CD4-positive, alpha-beta memory T cell (primary cell): ENCODE data around the gene GOLPH3. TPM values are rescaled to one million over a fixed set of nuclear protein-coding genes. Genes with fewer than 3 reads are reported as not detected.
"Not testable (repeated sequence)": the region's sequence is repeated elsewhere in the genome, so short reads cannot be mapped to it uniquely, and the experiment has no call there.

Experiments
- CTCF ChIA-PET: fragments of 350-600 bp; sonication (Branson Sonifier 250); formaldehyde crosslinking; loops from one replicate; lab custom pipeline; 2021; ENCODE audit warnings: inconsistent platforms; ENCODE audit not compliant: partially characterized antibody; lab: Charles Lee
- POLR2A ChIA-PET: fragments of 350-600 bp; sonication (Branson Sonifier 250); formaldehyde crosslinking; loops from one replicate; lab custom pipeline; 2021; ENCODE audit not compliant: partially characterized antibody; lab: Charles Lee
- DNase-seq, 5 donors: peaks; one replicate each; pipeline versions ENCODE4 v3.0.0 to v3.0.0-alpha.2; 2020 to 2022; ENCODE audit warnings: mixed read lengths in 1 of 5
- H3K27ac ChIP-seq: one replicate; pipeline ENCODE4 v1.7.0; 2013; ENCODE audit warnings: low read depth, low read length
- H3K27me3 ChIP-seq: 2 replicates; pipeline ENCODE4 v1.7.0; 2013; ENCODE audit warnings: mild to moderate bottlenecking, low read length, moderate library complexity; ENCODE audit not compliant: insufficient read depth
- H3K36me3 ChIP-seq: 2 replicates; pipeline ENCODE4 v1.7.0; 2013; ENCODE audit warnings: mild to moderate bottlenecking, low read length, moderate library complexity; ENCODE audit not compliant: insufficient read depth
- H3K4me1 ChIP-seq: 2 replicates; pipeline ENCODE4 v1.7.0; 2013; ENCODE audit warnings: mild to moderate bottlenecking, low read length, moderate library complexity; ENCODE audit not compliant: insufficient read depth
- H3K4me3 ChIP-seq, 2 donors: one replicate each; pipeline ENCODE4 v1.7.0; 2013; ENCODE audit warnings: low read length in 2 of 2, mild to moderate bottlenecking in 1 of 2
- H3K9me3 ChIP-seq, 2 donors: one replicate each; pipeline ENCODE4 v1.7.0; 2013; ENCODE audit warnings: low read length in 2 of 2, control low read depth in 1 of 2; ENCODE audit not compliant: control insufficient read depth in 1 of 2
- H3K27ac Mint-ChIP-seq, 7 donors: one replicate each; pipeline ENCODE4 v1.8.0; 2020 to 2021; ENCODE audit warnings: mixed read lengths in 7 of 7, mild to moderate bottlenecking in 6 of 7, inconsistent platforms in 3 of 7, moderate library complexity in 3 of 7
- H3K27me3 Mint-ChIP-seq, 2 donors: one replicate each; pipeline ENCODE4 v1.8.0; 2020 to 2021; ENCODE audit warnings: mixed read lengths in 2 of 2
- H3K36me3 Mint-ChIP-seq, 2 donors: one replicate each; pipeline ENCODE4 v1.8.0; 2020 to 2021; ENCODE audit warnings: mixed read lengths in 2 of 2, inconsistent platforms in 1 of 2, mild to moderate bottlenecking in 1 of 2
- H3K4me1 Mint-ChIP-seq, 4 donors: one replicate each; pipeline ENCODE4 v1.8.0; 2020 to 2021; ENCODE audit warnings: mixed read lengths in 4 of 4, mild to moderate bottlenecking in 1 of 4
- H3K4me3 Mint-ChIP-seq, 8 donors: one replicate each; pipeline ENCODE4 v1.8.0; 2020 to 2021; ENCODE audit warnings: mixed read lengths in 8 of 8, mild to moderate bottlenecking in 7 of 8, moderate library complexity in 6 of 8, inconsistent platforms in 3 of 8
- H3K9me3 Mint-ChIP-seq, 8 donors: one replicate each; pipeline ENCODE4 v1.8.0; 2020 to 2021; ENCODE audit warnings: mixed read lengths in 8 of 8, mild to moderate bottlenecking in 5 of 8, inconsistent platforms in 3 of 8, moderate library complexity in 1 of 8
- intact Hi-C: fragments of 100-400 bp; cut with micrococcal nuclease; formaldehyde crosslinking; loops from one replicate; pipeline ENCODE4 v1.15.1; 2023
- polyA plus RNA-seq, 2 donors: library from polyadenylated mRNA; unstranded; fragments of 300-500 nt; fragmentation: Illumina TruSeq; gene quantifications; one replicate each; pipeline ENCODE4 v1.2.3, GENCODE V29; 2021
- total RNA-seq, 2 experiments: library from RNA; stranded (reverse); gene quantifications; one replicate each; pipeline ENCODE4 v1.2.3, GENCODE V29; 2021

GOLPH3 gene
- total and polyA plus RNA-seq, 4 experiments from 2014 or later, result 67.4 to 107 (median 86.2) TPM

DNA sequence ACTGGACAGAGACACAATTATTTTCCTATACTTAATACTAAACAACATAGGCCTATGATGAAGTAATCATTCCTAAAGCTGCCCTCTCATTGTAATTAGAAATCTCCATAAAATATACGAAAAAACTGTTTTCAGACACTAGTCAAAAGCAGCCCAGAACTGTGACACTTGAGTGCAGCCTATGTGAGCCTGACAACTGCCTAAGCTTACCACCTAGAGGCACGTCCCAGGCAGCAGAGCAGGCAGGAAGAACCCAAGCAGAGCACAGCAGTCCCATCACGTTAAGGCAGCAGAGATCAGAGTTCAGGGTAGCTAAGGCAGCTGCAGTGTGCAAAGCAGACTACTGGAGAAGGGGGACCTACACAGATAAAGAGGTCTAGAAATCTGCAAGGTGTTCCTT lies 46.4 kb downstream of the GOLPH3 start:
- Histone ChIP-seq H3K36me3 (peaks cover 12% of the 10 kb centered on the region), H3K4me1 (peaks cover 6% of the 10 kb centered on the region), H3K9me3 (no peaks in the 10 kb centered on the region), H3K27me3 (no peaks in the 10 kb centered on the region), H3K4me3 (no peak overlapping the region), H3K27ac (no peak overlapping the region)
- intact Hi-C loops, result no loop called here
- Mint-ChIP-seq H3K27ac (peak overlapping the region in 3 of 7 donors; percentile 4 to 30 (median 15)), H3K4me3 (no peak overlapping the region), H3K27me3 (no peaks in the 10 kb centered on the region), H3K36me3 (peaks cover 41 to 63% of the 10 kb centered on the region in 2 donors), H3K4me1 (peaks cover 27 to 65% (median 47%) of the 10 kb centered on the region in 4 donors), H3K9me3 (no peaks in the 10 kb centered on the region)
- POLR2A ChIA-PET, result no interaction called here
- DNase-seq, result no peak
- CTCF ChIA-PET, result interaction anchor here (1.0 to 1.6 kb wide), 2 partner anchors 8 to 35 kb away, joined by 3 read pairs; no protein-coding TSS in a partner anchor

DNA sequence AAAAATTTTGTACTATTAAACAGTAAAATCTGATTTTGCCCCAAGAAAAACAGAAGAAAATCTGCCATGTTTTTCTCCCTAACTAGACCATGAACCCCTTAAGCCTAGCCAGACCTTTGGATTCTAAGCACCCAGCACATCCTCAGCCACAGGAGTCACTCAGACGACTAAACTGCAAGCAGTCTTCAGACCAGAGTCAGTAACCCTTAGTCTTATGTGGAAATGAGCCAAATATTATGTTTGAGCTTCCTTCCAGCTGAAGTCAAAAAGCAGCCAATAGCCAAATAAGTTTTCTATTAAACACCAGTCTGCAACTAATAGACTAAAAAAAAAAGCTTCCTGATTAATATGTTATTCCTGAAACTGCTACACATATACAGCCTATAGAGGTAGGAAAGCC lies 47.4 kb downstream of the GOLPH3 start:
- H3K4me1 ChIP-seq, result peaks cover 6% of the 10 kb centered on the region
- Mint-ChIP-seq H3K4me1 (peaks cover 27 to 66% (median 50%) of the 10 kb centered on the region in 4 donors), H3K27ac (peak overlapping the region in 2 of 7 donors; percentile 29 to 47), H3K9me3 (no peaks in the 10 kb centered on the region), H3K27me3 (no peaks in the 10 kb centered on the region), H3K4me3 (no peak overlapping the region), H3K36me3 (peaks cover 45 to 73% of the 10 kb centered on the region in 2 donors)
- DNase-seq, result no peak
- H3K27me3 ChIP-seq, result no peaks in the 10 kb centered on the region
- peaks cover 12% of the 10 kb centered on the region for H3K36me3 ChIP-seq
- no peaks in the 10 kb centered on the region for H3K9me3 ChIP-seq
- H3K27ac ChIP-seq, result no peak overlapping the region
- ChIA-PET POLR2A (no interaction called here), CTCF (interaction anchor here (0.9 to 1.6 kb wide), 4 partner anchors 9 to 47 kb away, joined by 3 read pairs; partner anchors contain the start of gene GOLPH3)
- intact Hi-C loops, result no loop called here
- H3K4me3 ChIP-seq, result no peak overlapping the region

DNA sequence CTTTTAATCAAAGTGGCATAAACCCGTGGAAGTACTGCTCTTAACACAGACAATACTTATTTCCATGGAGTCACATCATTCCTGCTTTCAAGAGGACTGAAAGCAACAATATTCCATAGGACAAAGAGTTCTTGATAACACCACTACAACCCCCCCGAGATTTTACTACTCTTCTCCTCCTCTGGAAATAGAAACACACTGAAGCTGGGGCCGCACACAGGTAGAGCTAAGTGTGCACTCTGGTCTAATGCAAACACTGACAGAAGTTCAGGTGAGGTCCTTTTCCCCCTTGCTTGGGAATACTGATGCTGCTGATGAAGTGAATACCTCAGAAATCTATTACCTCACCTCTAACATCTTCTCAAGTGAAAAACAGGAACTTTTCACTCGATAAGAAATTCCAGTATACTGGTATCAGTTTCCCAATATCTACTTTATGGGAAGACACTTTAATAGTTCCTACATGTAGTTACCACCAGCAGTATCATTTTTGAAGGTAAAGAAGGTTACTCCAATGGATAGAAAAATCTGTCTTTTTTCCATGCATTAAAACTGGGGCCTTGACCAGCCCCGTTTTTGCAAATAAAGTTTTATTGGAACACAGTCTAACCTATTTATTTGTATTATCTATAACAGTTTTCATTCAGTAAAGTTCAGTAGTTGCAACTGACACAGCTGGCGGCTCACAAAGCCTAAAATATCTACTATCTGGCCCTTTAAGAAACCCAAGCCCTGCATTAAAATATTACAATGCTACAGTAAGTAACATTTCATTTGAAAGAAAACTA lies 50.0 kb downstream of the GOLPH3 start:
- H3K27ac Mint-ChIP-seq, result peak overlapping the region in 4 of 7 donors; percentile 6 to 77 (median 42)
- POLR2A ChIA-PET, result interaction anchor here (1.1 kb wide), 1 partner anchor 50 kb away, joined by 3 read pairs; the partner anchor contains the start of gene GOLPH3
- no peak for DNase-seq
- H3K4me1 Mint-ChIP-seq, result peaks cover 20 to 54% (median 39%) of the 10 kb centered on the region in 4 donors
- peaks cover 43 to 76% of the 10 kb centered on the region in 2 donors for H3K36me3 Mint-ChIP-seq
- no peak overlapping the region for H3K27ac ChIP-seq
- no peak overlapping the region for H3K4me3 Mint-ChIP-seq
- intact Hi-C loops, result no loop called here
- no peaks in the 10 kb centered on the region for H3K27me3 Mint-ChIP-seq
- no peaks in the 10 kb centered on the region for H3K4me1 ChIP-seq
- H3K9me3 ChIP-seq, result no peaks in the 10 kb centered on the region
- peaks cover 18% of the 10 kb centered on the region for H3K36me3 ChIP-seq
- H3K9me3 Mint-ChIP-seq, result peaks cover 0 to 3% (median 0%) of the 10 kb centered on the region in 8 donors
- CTCF ChIA-PET, result no interaction called here
- no peak overlapping the region for H3K4me3 ChIP-seq
- H3K27me3 ChIP-seq, result no peaks in the 10 kb centered on the region

DNA sequence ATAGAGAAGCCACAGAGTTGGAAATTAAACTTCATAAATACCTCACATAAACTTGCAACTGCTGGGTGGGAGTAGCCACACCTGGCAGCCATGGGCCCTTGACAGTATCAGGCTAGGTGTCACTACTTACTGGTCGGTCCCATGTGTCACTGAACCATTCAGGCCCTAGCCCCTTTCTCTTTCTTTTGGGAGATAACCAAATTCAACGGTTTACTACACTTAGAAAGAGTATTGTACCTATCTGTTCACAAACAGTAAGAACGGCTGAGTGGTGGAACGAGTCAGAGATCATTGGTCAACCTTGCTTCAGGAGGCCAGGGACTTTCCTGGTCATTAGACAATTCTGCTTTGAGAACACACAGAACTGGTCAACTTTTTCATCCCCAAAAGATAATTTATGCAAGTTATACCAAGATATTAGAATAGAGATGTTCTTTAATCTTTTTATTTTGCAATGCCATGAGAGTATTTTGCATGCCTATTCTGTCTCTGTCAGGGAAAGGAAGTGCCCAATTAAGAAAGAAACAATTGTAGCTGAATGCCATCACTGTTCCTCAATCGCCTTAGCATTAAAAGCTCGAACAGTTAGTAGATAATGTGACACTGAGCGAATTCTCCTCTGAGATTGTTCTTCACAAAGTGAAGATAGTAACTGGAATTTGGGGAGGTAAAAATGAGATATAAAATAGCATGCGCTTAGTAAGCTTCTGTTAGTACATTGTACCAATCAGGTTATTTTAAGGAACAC lies 50.9 kb downstream of the GOLPH3 start:
- H3K36me3 Mint-ChIP-seq, result peaks cover 37 to 70% of the 10 kb centered on the region in 2 donors
- ChIA-PET POLR2A (interaction anchor here (1.1 kb wide), 1 partner anchor 51 kb away, joined by 3 read pairs; the partner anchor contains the start of gene GOLPH3), CTCF (no interaction called here)

DNA sequence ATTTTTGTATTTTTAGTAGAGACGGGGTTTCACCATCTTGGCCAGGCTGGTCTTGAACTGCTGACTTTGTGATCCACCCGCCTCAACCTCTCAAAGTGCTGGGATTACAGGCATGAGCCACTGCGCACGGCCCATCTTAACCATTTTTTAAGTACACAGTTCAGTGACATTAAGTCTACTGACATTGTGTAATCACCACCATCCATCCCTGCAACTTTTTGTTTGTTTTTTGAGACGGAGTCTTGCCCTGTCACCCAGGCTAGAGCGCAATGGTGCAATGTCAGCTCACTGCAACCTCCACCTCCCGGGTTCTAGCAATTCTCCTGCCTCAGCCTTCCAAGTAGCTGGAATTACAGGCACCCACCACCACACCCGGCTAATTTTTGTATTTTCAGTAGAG lies 55.2 kb downstream of the GOLPH3 start:
- H3K27me3 Mint-ChIP-seq, H3K27me3 ChIP-seq, H3K4me3 Mint-ChIP-seq, H3K4me3 ChIP-seq, H3K4me1 ChIP-seq, DNase-seq, H3K9me3 ChIP-seq, intact Hi-C loops, POLR2A ChIA-PET, H3K9me3 Mint-ChIP-seq, H3K36me3 ChIP-seq, H3K27ac ChIP-seq: not testable (repeated sequence)
- H3K27ac Mint-ChIP-seq, result peak overlapping the region in 3 of 7 donors; percentile 26 to 37 (median 35)
- peaks cover 32 to 58% of the 10 kb centered on the region in 2 donors for H3K36me3 Mint-ChIP-seq
- H3K4me1 Mint-ChIP-seq, result peaks cover 17 to 44% (median 34%) of the 10 kb centered on the region in 4 donors
- CTCF ChIA-PET, result interaction anchor here (1.1 kb wide), 1 partner anchor 10 kb away, joined by 3 read pairs; no protein-coding TSS in a partner anchor

More for the DNA sequence above, 50.9 kb downstream of the GOLPH3 start:
- no peaks in the 10 kb centered on the region for H3K9me3 ChIP-seq
- no peak overlapping the region for H3K4me3 ChIP-seq
- Mint-ChIP-seq H3K27ac (peak overlapping the region in 6 of 7 donors; percentile 6 to 65 (median 46)), H3K4me3 (no peak overlapping the region), H3K9me3 (peaks cover 0 to 3% (median 0%) of the 10 kb centered on the region in 8 donors), H3K4me1 (peaks cover 16 to 46% (median 34%) of the 10 kb centered on the region in 4 donors), H3K27me3 (no peaks in the 10 kb centered on the region)
- peaks cover 18% of the 10 kb centered on the region for H3K36me3 ChIP-seq
- H3K27me3 ChIP-seq, result no peaks in the 10 kb centered on the region
- no peaks in the 10 kb centered on the region for H3K4me1 ChIP-seq
- DNase-seq, result no peak
- intact Hi-C loops, result no loop called here
- no peak overlapping the region for H3K27ac ChIP-seq

DNA sequence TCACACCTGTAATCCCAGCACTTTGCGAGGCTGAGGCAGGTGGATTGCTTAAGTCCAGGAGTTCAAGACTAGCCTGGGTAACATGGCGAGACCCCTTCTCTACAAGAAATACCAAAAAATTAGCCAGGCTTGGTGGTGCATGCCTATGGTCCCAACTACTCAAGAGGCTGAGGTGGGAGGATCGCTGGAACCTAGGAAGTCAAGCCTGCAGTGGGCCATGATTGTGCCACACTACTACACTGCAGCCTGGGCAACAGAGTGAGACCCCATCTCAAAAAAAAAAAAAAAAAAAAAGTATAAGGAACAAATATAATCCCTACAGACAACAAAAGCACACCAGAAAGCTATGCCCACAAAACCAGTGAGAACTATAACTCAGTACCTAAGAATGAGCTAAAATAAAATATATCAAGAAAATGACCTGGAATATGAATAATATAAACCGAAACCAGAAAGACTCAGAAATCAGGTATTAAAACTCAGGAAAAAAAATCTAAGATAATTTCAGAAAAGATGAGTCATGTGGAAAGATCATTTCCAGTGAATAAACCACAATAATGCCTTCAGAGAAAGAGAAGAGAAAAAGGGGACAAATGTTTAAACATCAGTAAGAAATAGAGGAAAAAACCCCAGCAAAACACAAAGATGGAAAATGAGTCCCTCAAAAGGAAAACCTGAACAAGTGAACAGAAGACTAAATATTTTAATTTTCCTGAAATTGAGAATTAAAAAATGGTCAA lies 57.4 kb downstream of the GOLPH3 start:
- ChIA-PET POLR2A (interaction anchor here (0.6 kb wide), 1 partner anchor 292 kb away, joined by 3 read pairs; no protein-coding TSS in a partner anchor), CTCF (no interaction called here)
- no peak overlapping the region for H3K27ac ChIP-seq
- H3K4me3 Mint-ChIP-seq, result no peak overlapping the region
- no peaks in the 10 kb centered on the region for H3K4me1 ChIP-seq
- no peaks in the 10 kb centered on the region for H3K27me3 ChIP-seq
- H3K4me1 Mint-ChIP-seq, result peaks cover 14 to 30% (median 20%) of the 10 kb centered on the region in 4 donors
- intact Hi-C loops, result no loop called here
- H3K4me3 ChIP-seq, result no peak overlapping the region
- no peaks in the 10 kb centered on the region for H3K9me3 ChIP-seq
- H3K27ac Mint-ChIP-seq, result peak overlapping the region in 6 of 7 donors; percentile 3 to 88 (median 48)
- H3K9me3 Mint-ChIP-seq, result peaks cover 0 to 3% (median 0%) of the 10 kb centered on the region in 8 donors
- no peaks in the 10 kb centered on the region for H3K27me3 Mint-ChIP-seq
- peaks cover 36 to 51% of the 10 kb centered on the region in 2 donors for H3K36me3 Mint-ChIP-seq
- peaks cover 12% of the 10 kb centered on the region for H3K36me3 ChIP-seq
- no peak for DNase-seq
